C4-2B (cell line): ENCODE measurements around the gene LAGE3.

ENCODE experiments used
- ZFX ChIP-seq: fragments of 450-650 bp; IDR thresholded peaks from 2 replicates; pipeline ENCODE4 v1.6.1; 2017
- TF ChIP-seq, protein P1 (sequence below): fragments of 450-650 bp; conservative IDR thresholded peaks from 2 replicates; pipeline ENCODE4 v1.5.1; 2017; ENCODE audit warnings: mild to moderate bottlenecking

DNA sequence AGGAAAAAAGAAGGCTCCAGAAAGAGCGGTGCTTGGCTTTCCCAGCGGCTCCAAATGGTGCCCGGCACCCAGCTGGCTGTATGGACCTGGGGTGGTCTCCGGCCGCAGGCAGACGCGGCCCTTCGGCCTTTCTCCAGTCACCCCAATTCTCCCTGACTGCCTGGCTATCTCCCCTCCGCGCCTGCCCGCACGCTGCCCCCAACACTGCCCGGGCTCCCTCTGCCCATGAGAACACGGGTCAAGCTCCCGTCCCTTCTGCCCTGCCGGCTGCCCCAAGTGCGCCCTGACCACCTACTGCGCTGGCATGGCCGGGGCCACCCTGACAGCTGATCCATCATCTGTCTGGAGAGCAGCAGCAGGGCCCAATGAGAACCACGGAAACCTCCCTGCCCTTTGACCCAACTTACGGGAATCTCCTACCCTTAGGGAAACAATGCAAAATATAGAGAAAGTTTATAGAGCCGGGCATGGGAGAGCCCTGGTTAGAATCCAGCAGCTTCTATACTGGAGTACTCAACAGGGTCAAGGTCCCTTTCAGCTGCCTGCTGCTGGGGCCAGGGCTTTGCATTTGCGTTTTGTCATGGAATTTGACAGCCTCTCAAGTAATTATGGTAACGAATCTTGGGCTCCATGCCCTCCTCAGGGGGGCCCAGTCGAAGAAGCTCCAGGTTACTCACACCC, 38.2 kb upstream of the LAGE3 start:
- TF ChIP-seq, protein P1, sequence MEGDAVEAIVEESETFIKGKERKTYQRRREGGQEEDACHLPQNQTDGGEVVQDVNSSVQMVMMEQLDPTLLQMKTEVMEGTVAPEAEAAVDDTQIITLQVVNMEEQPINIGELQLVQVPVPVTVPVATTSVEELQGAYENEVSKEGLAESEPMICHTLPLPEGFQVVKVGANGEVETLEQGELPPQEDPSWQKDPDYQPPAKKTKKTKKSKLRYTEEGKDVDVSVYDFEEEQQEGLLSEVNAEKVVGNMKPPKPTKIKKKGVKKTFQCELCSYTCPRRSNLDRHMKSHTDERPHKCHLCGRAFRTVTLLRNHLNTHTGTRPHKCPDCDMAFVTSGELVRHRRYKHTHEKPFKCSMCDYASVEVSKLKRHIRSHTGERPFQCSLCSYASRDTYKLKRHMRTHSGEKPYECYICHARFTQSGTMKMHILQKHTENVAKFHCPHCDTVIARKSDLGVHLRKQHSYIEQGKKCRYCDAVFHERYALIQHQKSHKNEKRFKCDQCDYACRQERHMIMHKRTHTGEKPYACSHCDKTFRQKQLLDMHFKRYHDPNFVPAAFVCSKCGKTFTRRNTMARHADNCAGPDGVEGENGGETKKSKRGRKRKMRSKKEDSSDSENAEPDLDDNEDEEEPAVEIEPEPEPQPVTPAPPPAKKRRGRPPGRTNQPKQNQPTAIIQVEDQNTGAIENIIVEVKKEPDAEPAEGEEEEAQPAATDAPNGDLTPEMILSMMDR, result no peak
- TF ChIP-seq ZFX, result no peak
